GM21381 (cell line): ENCODE results near the gene DHX16.
"Not testable (repeated sequence)": the region's sequence is repeated elsewhere in the genome, so short reads cannot be mapped to it uniquely, and the experiment has no call there.

Experiments used
- ATAC-seq: cut with Tn5 transposase; IDR thresholded peaks from one replicate; pipeline ENCODE4 v1.9.1; 2021; ENCODE audit warnings: mild to moderate bottlenecking, moderate library complexity; ENCODE audit not compliant: unreplicated experiment

DHX16 gene

DNA sequence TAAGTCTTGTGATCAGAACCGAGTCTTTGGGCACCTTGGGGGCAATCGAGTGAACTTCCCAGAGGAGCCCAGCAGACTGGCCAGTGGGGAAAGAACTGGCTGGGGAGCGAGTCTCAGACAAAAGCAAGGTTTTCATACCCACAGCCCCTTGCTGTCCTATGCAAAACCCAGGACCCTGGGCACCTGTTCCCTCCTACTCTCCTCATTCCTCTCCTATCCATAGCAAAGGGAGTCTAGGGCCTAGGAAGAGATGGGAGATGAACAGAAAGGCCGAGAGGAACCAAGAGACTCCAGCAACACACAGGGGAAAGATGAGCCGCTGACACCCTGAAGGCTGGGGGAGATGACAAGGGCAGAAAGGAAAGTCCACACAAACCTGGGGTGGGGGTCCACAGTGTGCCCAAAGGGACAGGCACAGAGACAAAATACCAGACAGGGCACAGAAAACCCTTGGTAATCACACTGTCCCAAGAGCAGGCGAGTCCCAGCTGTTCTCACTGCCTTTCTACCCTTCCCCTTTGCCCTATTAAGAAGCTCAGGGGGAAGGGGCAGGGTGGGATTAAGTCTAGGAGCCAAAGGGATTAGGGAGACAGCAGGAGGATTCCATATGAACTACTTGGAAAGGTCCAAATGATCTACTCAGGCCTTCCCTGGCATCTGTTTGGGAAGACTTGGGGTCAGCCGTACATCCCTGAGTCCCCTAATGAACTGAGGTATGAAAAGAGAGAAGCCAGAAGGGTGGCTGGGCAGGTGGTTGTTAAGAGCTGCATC lies 7.1 kb upstream of the DHX16 start:
- ATAC-seq = no peak

DNA sequence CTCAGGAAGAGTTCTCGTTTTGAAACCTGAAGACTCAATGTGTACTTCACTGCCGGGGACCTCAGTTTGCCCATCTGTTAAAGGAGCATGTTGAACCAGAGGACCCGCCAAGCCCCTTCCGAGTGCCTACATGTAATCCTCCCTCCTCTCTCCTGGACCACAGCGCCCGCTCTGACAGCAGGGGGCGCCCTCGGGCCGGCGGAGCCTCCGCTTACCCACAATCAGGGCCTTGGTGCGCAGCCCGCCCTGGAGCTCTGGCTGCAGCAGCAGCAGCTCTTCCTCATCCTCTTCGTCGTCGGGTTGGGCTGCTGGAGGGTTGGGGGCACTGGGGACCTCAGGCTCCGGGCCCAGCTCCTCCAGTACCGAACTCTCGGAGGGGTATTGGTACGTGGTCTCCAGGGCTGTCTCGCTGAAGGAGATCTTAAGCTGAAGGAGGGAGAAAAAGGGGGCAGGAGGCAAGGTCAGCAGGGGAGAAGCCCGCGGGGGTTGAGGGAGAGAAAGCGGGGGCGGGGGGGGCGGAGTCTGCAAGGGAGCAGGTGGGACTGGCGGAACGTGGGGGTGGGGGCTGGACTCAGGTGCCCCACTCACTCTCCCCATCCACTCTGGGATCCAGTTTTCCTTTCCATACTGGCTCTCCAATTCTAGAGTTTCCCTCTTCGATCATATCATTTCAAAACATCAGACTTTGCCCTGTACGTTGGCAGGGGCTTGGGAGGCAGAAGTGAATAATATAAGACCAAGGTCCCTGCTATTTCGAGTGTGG lies 6.3 kb upstream of the DHX16 start:
- no peak for ATAC-seq

DNA sequence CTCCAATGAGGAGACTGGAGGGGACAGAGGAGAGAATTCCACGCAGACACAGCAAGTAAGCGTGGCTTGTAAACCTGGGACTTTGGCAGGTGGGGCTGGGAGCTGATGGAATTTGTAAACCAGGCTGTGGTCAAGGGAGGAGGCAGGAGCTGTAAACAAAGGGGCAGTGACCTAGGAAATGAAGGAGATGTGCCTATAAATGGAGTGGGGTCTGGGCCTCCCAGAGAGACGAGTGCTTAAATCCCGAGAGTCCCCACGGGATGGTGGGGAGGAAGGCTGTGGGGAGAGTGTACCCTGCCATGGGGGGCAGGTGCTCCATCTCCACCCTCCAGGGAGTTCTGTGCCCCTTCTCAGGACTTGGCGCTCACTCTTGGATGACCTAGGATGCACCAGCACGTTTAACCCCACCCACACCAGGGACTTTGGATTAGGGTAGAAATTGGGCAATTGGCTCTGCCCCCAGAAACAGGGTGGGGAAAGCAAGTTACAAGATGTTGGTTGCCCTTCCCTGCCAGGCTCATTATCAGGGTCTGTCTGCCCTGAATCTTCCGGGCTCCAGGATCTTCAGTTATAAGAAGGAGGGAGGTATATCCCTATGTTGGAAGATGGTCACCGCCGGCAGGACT lies 4.0 kb upstream of the DHX16 start:
- ATAC-seq = no peak

DNA sequence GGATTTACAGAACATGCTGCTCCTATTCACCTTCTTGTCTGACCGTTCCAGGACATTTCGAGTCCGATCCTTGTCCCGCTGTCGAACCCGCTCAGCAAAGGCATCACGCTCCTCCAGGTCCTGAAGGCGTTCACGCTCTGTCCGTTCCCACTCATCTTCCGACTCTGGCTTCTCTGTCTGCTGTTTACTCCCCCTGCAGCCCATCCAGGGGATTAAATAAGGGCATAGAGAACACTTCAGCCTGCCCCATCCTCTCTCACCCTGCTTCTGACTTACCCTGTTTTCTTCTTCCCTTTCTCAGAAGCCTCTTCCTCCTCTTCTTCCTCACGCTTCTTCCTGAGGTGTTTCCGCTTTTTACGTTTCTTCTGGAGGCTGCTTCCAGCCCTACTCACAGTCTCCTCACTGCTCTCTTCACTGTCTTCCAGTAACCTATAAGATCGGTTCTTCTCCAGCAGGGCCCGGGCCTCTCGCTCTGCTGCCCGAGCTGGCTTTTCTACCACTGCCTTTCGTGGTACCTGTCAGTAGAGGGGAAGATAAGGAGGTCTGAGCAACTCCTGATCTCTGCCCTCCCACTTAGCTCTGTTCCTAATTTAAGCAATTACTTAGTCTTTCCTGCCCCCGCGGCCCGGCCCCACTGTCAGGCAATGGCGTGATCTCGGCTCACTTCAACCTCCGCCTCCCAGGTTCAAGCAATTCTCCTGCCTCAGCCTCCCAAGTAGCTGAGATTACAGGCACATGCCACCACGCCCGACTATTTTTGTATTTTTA lies 1.9 kb downstream of the DHX16 start:
- no peak for ATAC-seq

DNA sequence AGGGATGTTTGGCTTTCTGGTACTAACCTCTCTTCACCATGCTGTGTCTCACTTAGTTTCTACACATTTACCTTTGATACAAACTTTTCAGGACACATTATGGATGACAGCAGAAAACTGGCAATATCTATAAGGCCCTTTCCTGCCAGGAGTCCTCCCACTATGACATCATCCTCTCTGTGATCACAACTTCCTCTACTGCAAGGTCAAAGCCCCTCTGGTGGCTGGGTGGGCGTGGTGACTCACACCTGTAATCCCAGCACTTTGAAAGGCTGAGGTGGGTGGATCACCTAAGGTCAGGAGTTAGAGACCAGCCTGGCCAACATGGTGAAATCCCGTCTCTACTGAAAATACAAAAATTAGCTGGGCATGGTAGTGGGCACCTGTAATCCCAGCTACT lies 6.5 kb downstream of the DHX16 start:
- ATAC-seq = not testable (repeated sequence)

DNA sequence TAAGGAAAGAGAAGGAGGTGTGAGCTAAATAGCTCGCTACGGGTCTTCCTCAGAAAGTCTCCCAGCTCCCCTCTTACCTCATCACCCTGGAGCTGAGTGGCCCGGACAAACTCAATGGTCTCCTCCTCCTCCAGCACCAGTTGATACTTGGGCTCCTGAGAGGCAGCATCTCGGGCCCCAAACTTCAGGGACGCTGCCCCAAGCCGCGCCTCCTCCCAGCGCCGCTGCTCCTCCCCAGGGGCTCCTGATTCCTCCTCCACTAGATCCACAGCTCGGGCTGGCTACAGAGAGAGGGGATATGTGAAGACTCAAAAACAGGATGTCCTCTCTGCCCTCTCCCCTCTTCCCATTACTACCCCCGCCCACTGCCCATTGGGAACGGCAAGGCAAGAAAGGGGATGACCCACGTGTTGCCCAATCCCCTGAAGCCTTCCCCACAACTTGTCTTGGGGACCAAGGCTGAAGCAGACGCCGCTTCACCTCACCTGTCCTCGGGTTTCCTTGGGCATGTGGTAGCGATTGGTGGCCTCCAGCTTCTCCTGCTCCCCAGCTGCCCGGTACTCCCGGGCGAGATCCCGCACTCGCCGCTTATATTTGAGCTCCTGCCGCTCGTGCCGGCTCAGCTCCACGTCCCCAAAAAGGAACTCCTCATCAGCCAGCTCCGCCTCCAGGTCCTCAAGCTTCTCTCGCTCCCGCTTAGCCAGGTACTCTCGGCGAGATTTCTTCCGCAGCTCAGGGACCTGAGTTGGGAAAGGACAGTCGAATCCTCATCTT lies 7.6 kb downstream of the DHX16 start:
- ATAC-seq = no peak

DNA sequence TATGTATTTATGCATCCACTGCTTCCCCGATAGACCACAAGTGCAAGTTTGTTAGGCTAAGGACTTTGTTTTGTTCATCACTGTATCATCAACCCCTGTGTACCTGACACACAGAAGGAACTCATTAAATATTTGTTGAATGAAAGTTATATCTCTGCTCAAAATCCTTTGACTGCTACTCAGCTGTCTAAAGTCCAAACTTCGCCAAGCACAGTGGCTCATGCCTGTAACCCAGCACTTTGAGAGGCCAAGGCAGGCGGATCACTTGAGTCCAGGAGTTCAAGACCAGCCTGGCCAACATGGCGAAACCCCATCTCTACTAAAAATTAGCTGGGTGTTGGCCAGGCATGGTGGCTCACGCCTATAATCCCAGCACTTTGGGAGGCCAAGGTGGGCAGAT lies 14.9 kb downstream of the DHX16 start:
- not testable (repeated sequence) for ATAC-seq

DNA sequence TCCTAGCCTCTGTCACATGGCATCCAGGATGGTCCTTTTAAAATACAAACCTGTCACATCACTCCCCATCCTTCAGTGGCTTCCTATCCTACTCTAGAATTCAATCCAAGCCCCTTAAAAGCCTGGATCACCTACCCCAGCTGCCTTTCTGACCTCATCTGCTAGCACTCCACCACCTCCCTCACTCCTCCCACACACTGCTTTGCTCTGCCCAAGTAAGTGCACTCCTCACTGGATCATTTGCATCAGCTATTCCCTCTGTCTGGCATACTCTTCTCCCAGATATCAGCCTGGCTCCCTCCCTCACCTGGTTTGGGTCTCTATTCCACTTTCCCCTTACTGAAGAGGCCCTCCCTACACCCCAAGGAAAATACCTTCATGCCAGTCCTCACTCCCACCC lies 15.4 kb downstream of the DHX16 start:
- ATAC-seq = no peak

DNA sequence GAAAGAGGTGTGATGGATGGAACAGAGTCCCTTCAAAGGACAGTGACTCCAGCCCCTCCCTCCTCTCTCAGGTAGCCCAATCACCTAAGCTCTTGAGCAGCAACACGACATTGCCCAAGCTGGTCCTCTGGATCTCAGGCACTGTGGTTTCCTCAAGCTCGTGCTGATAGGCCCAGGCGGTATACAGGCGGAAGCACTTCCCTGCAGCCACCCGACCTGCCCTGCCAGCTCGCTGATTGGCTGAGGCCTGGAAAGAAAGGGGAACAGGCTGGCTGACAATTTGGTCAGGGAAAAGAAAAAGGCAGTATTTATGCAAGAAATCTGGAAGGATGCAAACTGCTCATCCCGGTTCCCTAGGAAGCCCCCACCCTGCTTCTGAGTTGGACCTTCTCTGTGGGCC lies 16.3 kb downstream of the DHX16 start:
- ATAC-seq = no peak

DNA sequence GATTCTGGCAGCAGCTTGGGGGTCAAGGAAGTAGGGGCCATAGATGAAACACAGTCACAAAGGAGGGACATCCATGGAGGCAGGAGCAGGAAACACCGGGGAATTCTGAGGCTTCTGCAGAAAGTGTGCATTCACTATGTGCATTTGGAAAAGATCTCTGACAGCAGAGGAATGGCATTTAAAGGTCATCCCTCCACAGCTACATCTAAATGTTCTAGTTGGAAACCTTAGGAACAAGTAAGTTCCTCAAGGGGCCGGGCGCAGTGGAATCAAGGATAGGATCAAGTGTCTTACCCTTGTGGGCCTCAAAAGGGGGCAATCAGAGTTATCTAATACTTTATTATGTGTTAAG lies 17.1 kb downstream of the DHX16 start:
- no peak for ATAC-seq

DNA sequence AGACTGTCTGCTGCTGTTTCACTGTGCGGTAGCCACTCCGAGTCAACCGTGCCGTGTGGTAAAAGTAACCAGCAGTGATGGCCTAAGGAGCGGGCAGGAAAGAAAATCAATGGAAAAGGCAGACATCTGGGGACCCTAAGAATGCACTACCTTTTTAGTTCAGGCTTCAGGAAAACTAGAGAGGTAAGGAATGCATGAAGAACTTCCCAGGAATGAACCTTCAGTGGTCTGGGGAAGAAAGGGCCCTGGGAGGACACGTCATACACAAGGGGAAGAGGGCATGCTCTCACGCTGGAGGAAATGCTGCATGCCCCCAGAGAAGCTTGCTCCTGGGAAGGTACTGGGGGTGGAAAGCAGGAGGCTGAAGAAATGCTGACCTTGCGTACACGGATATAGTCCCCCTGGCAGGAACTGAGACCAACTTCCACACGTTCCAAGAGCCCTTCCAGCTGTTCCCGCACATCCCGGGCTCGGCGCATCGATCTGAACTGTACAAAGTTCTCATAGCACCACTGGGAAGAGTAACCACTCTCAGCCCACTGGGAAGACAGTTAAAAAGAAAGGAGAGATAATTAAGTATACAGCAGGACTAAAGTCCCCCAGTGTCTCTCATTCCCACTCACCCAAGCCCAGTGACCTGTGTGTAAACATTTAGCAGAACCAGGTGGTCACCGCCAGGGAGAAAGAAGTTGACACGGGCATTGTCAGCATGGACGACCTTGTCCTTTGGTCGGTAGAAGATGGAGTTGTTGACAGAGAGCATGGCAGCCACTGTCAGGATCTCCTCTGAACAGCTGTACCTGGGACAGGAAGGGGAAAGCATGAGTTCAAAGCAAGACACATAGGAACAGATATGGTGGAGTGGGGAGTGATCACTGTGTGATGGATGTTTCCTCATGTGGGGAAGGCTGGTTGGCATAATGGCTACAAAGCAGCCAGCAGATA lies 17.7 kb downstream of the DHX16 start:
- ATAC-seq = no peak

DNA sequence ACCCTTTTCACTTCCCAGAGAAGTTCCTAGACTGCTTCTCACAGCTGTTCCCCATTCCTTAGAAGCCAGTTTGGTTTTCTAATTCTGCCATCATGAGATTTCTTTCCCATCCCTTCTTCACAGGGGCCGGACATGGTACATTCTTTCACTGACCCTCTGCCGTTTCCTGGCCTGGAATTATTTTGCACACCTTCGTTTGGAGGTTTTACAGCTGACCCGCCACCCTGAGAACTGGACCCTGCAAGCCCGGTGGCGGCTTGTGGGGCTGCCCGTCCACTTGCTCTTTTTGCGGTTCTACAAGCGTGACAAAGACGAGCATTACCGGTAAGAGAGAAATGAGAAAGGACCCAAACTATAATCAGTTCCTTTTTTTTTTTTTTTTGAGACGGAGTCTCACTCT lies 21.7 kb downstream of the DHX16 start:
- no peak for ATAC-seq

DNA sequence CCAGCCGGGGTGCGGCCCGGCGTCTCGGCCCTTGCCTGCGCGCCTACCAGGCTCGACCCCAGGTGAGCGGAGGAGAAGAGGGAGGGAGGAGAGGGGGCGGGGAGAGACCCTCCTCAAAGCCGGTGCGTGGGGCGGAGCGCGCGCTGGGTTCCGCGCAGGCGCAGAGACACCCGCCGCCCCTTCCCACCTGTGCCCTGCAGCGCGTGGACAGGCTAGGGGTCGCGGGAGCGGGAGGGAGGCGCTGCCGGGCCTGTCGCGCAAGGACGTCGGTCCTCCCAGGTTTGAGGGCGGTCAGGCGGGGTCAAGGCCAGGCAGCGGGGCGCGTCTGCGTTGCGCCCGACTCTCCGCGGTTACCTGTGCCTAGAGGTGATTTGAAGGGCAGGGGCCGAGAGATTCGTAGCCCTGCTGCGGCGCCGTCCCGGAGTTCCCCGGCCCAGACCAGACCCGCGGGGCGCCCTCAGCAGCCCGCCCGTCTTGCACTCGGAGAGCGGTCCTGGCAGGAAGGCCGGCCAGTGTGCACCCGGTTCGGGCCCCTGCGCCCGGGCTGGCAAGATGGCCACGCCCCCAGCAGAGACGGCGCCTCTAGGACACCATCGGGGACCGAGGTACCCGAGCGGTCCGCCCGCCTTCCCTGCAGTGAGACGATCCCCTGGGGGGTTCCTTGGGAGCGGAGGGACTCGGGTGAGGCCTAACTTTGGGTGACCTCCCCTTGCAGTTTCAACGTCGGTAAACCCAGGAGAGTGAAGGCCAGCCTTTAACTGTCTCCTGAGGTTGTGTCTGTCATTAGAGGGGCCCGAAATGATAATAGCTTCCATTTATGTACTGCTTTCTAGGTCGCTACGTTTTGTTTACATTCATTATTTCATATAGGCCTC lies 25.3 kb downstream of the DHX16 start:
- peak; percentile 72 for ATAC-seq

DNA sequence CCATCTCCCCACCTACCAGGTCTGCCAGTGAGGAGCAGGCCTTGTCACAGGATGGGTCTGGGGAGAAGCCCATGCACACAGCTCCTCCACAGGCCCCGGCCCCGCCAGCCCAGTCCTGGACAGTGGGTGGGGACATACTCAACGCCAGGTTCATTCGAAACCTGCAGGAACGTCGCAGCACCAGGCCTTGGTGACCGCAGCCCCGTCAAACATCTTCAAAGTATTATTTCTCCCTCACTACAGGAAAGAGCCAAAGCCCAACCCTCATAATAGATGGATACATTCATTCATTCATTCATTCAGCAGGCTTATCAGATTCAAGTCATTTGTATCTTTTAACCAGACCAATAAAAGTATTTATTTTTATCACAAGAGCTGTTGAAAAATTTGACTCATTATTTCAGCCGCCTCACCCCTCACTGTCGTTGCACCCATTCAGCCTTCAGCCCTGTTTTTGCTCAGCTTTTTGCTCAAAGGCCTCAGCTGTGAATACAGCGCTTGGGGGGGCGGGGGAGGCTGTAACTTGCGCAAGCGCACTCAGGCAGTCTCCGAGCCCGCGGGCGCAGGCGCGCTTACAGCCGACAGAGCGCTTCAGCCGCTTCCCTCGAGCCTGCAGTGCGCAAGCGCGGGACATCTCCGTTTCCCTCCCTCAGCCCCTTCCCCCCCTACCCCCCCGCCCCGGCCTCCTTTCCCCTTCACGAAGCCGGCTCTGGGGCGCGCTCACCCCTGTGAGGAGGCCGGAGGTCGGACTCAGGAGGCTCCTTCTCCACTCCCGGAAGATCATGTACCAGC lies 26.2 kb downstream of the DHX16 start, which contains the start of gene C6orf136:
C6orf136 (plus strand) TSS at position 684 of the 792 bp plus-strand sequence; CDS start at position 783, 99 bp downstream.
- ATAC-seq = peak; percentile 47

DNA sequence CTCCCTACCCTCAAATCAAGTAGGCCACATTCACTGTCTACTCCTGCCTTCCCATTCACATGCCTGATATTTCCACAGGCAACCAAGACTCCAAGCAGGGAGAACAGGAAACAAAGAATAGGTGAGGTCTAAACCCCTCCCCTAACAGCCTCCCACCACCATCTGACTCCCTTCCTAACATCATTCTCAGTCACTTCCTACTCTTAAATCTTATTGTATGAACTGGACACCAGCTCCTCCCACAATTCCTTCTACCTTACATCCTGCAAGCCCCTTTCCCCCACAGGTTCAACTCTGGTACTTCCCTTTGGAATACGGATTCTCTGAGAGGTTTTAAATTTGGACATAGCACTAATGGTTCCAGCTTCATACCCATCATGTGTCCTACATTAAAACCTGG lies 26.8 kb downstream of the DHX16 start:
- no peak for ATAC-seq

DNA sequence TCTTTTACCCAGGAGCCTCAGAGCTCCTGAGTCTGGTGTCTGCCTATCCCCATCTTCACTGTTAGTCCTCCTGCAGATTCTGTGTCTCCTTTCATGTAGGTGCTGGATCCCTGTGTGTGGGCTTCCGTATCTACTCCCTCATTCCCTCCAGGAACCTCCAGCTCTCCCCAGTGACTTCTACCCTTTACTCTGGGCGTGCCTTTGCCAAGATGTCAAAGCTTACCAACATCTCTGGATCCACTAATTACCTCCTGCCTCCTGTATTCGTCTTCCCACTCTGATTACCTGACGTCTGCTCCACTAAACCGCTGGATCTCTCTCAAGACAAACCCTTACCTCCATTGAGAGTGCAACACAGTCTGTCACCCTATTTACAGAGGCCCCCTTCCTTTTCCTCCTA lies 28.0 kb downstream of the DHX16 start:
- no peak for ATAC-seq

DNA sequence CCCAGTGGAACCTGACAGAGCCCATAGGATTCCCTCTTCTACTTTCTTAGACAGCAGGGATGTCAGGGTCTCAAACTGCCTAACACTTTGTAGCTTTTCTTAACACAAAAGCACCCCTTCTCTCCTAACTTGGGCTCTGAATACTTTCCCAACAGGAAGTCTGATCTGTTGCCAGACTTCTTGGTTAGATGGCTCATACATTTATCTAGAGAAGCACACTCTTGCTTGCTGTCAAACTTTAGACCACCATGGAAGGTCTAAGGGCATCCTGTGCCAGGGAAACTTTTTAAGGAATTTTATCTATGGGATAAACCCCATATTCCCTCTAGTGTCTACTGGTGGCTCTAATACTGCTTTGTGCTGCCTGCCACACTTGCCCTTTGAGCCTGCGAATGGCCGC lies 29.1 kb downstream of the DHX16 start:
- ATAC-seq = no peak

DNA sequence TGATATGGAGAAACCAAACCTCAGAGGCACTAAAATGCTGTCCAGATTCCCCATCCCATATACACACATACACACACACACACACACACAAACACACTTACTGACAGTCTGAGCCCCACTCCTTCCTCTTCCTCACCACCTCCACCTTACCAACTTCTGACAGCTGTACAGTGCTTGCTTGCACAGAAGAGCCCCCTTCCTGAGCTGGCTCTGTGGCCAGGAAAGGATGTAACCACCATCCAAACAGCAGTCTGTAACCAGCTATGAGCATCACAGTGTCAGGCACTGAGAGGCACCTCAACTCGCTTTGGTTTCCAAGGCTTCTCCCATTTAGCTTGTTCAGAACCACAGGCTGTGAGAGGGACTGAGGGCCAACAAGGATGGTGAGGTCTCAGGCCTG lies 31.8 kb downstream of the DHX16 start:
- ATAC-seq = no peak
